Uterus (tissue), 2 donors: ENCODE results near the gene LRRC49.

Source experiments
- CTCF ChIP-seq, 4 experiments: fragments of 200-600 bp in 2 of 4; fragments of 450-650 bp in 2 of 4; sonication (generic) in 2 of 4; IDR thresholded peaks; one replicate each; pipeline ENCODE4 v1.5.1; 2016 to 2019; ENCODE audit warnings: antibody characterized with exemption in 4 of 4, mild to moderate bottlenecking in 2 of 4, moderate library complexity in 1 of 4
- POLR2A ChIP-seq, 2 donors: fragments of 450-650 bp; IDR thresholded peaks; one replicate each; pipeline ENCODE4 v1.6.1; 2016; ENCODE audit warnings: antibody characterized with exemption in 2 of 2, mild to moderate bottlenecking in 1 of 2, moderate library complexity in 1 of 2

- TF ChIP-seq CTCF (IDR thresholded peaks at IDR 0.05) (no peak), POLR2A (IDR thresholded peaks at IDR 0.05) (no peak)
Observed at GRCh38 chr15:70962084-70962483, 69.5 kb downstream of the LRRC49 start.
